ENCODE measurements around the gene KCTD2.

KCTD2 gene

DNA sequence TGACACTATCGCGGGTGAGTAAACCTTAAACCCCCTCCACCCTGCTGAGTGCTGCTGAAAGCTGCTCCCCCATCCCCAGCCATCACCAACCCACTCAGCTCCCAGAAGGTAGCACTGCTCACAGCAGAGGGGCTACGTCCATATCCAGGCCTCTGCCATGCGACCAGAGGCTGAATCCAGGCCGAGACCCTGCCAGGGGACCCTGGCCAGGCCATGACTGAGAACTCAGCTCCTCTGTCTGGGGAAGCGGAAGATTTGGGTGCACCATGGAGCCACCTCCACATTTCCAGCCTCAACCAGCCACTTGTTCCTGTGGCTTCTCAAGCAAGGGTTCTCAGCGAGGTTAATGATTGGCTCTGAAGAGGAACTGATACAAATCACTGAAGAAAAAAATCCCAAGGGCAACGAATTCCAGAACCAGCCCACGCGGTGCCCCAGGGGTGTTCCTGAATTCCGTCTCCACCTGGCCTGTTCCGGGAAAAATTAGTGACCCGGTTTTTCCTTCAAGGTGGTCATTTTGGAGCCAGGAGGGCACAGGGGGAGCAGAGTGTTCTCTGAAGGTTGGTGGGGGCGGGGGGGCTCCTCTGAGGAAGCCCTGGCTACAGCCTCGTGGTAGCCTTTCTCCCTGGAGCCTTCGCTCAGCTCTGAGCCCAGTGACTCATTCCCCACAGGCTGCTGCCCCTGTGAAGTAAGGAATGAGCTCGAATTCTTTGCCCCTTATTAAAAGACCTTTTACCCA is 31.4 kb downstream of the KCTD2 start:
- FAIRE-seq: no peak

DNA sequence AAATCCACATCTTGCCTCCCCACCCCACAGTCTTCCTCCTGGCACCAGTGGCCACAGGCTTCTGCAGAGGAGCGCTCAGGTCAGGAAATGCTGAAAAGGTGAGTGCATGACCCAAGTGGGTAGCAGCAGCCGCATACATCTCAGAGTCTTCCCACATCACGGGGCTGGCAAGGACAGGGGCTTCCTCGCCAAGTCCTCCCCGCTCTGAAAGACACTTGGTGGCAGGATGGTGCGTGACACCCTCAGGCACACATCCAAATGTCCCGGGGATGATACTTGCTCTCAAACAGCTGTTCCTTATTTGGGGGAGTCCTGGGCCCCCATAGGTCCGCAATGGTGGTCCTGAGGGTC is 32.0 kb downstream of the KCTD2 start:
- FAIRE-seq: no peak

DNA sequence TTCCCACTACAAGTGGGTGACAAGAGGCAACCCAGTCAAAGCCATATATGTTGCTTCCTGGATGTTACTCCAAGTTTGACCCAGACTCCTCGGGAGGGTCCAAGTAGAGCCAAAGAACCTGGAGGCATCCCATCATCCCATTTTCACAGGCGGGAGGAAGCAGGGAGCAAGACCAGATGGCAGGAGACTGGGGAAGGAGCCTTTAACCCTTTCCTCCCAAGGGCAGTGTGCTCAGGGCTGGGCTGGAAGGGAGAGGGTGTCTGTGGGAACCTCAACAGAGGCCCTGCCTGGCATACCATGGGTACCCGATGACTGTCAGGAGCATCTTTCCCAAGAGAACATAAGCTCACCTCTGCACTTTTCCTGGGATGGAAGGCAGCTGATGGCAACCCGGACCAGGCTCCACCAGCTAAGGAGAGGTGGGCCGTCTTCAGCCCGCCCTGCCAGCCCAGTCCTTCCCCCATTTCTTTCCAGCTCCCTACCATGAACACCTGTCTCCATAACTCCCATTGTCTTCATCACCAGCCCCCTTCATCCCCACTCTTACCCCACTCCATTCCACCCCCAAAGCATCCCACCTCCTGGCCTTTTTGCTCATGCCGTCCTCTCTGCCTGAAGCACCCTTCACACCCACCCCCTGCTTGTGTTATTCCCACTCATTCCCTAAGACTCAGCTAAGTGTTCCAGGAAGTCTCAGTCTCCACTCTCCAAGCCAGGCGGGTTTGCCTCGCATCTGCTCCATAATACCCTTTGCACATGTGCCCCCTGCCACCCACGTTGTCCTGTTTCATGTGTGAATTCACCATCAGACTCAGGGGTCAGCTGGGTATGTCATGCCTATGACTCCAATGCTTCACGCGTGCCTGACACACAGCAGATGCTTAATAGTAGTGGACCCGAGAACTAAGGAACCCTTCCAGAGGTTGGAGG is 34.9 kb downstream of the KCTD2 start:
- no peak for FAIRE-seq

DNA sequence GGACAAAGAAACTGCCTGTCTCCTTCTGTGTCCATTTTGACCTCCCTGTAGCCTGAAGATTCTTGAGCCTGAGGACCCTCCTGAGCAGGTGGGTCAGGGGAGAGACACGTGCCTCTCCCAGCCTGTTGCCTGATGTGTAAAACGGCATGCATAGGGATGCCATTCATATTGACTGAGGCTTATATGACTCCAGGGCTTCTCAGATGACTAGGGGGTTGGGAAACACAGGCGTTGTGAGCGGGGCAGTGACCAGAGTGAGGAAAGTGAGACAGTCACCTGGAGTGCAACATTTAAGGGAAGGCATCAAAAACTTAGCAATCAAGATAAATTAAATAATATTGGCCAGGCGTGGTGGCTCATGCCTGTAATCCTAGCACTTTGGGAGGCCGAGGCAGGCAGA is 35.7 kb downstream of the KCTD2 start:
- FAIRE-seq: no peak

DNA sequence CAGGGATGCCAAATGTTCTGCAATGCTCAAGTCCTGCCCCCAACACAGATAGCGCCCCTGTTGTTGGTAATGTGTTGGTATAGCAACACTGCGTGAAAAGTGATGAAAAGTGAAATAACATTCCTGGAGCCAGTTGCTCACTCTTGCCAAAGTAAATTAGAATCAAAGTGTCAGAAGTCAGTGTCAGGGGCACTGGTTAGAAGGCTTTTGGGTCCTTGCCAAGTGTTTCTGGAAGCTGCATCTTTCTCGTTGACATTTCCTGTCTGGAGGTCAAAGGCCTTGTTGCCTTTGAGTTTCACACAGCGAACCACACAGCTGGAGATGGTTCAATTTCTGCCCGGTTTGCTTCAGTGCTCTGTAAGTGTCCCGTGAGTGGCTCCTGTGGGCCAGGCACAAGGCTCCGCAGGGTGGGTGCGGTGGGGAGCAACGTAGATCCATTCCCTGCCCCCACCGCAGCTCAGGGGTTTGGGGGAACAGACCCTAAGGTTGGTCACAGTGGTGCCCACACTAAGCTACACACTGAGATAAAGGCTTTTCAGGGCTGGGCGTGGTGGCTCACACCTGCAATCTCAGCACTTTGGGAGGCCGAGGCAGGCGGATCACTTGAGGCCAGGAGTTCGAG is 37.1 kb downstream of the KCTD2 start:
- FAIRE-seq: no peak

DNA sequence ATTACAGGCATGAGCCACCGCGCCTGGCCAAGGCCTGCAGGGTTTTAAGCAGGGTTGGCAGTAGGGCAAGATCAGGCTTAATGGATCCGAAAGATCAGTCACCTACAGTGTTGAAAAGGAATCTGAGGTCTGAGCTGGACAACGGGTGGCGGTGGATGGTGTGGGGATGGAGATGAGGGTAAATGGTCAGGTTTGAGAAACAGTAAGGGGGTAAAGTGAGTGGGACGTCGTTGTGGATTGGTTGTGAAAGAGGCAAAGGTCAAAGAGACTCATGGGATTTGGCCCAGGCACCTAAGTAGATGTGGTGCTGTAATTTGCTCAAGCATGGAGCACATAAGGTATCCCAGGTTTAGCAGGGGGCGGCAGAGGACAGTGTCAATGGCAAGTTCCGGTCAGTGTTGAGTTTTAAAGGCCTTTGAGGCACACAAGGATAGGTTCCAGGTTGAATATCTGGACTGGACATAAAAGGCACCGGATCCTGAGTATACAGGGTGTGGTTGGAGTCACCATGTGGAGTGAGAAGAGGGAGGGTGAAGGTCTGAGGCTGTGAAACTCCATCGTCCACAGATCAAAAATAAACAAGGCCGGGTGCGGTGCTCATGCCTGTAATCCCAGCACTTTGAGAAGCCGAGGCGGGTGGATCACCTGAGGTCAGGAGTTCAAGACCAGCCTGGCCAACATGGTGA is 39.6 kb downstream of the KCTD2 start:
- no peak for FAIRE-seq

DNA sequence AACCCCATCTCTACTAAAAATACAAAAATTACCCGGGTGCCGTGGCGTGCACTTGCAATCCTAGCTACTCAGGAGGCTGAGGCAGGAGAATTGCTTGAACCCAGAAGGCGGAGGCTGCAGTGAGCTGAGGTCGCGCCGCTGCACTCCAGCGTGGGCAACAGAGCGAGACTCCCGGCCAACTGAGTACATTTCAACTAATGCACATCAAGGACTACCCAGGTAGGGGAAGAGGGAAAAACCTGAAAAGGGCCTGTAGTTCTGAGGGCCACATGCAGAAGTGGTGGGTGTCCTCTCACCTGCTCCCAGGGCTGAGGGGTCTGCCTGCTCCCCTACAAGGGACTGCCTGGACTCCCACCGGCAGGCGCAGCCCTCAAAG is 40.1 kb downstream of the KCTD2 start:
- no peak for FAIRE-seq

DNA sequence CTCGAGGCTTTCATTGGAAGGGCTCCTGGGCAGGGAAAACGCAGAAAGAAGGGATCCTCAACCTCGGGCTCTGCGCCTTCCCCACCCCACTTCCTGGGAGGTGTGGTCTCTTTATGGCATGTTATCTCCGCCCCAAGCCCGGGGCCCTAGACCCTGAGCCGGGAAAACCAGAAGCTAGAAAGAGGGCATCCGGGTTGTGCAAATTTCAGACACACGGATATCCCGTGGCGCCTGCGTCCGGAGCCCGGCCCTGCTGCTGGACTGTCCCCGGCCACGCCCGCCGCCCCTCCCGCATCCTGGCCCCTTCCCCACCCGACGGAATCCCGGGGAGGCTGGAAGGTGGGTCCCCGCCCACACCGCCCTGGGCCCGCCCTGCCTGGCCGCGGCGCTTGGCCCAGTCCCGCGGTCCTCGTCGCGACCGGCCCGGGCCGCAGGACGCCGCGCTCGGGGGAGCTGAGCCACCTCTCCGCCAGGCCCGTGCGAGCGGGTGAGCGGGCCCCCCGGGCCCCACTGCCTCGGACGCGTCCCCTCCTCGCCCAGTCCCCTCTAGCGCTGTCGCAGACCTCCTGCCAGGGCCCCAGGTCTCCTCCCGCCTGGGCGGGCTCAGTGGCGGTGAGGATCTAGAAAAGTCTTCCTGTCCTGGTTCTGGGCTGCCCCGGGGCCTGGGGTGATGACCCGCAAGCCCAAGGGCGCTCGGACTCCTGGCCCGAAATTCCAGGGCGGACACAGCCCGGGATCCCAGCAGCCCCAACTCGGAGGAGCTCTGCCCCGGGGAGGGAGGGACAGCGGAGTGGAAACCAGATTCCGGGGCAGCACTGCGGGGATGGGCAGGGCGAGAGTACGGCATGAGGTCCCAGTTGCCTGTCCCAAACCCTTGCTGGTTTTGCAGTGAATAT is 40.8 kb downstream of the KCTD2 start, which contains the start of gene SLC16A5:
Gene SLC16A5, plus strand, starts transcription at position 397 of the 896 bp plus-strand sequence. CDS start 5,683 bp downstream, outside the sequence.
- no peak for FAIRE-seq

DNA sequence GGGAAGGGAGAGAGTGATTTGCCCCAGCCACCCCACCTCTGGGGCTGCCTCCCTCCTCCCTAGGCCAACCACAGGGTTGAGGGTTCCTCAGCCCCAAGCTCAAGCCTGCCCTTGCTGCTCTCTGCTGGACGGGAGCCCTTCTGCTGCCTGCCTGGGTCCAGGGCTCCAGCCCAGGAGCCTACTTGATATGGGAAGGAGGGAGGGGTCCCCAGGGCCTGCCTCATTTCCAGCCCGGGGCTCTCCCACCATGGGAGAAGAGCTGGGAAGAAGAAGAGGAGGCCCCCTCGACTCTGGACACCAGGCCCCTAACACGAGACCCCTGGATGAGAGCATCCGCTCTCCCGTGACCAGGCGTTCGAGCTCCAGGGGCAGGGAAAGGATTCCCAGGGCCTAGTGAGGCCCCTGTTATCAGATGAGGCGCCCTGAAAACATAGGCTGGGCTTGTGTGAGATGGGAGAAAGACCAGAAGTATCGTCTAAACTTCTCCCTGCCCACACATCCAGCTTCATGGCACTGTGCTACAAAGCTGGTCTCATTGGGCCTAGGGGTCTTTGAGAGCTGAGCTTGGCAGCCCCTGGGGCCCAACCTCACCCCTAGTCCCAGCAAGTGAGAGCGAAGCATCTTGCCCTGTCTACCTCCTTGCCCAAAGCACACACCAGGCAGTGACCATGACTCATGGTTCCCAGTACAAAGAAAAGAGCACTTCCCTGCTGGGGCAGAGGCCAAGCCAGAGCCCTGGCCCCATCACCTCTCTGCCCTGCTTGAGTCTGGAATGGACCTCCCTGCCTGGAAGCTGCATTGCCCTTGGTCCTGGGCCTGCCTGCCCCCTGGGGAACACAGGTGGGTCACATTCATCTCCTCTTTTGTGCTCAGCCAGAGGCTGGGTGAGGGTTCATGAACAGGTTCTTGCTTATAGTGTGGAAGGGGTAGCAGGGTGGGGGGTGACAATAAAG is 41.7 kb downstream of the KCTD2 start:
- no peak for FAIRE-seq

DNA sequence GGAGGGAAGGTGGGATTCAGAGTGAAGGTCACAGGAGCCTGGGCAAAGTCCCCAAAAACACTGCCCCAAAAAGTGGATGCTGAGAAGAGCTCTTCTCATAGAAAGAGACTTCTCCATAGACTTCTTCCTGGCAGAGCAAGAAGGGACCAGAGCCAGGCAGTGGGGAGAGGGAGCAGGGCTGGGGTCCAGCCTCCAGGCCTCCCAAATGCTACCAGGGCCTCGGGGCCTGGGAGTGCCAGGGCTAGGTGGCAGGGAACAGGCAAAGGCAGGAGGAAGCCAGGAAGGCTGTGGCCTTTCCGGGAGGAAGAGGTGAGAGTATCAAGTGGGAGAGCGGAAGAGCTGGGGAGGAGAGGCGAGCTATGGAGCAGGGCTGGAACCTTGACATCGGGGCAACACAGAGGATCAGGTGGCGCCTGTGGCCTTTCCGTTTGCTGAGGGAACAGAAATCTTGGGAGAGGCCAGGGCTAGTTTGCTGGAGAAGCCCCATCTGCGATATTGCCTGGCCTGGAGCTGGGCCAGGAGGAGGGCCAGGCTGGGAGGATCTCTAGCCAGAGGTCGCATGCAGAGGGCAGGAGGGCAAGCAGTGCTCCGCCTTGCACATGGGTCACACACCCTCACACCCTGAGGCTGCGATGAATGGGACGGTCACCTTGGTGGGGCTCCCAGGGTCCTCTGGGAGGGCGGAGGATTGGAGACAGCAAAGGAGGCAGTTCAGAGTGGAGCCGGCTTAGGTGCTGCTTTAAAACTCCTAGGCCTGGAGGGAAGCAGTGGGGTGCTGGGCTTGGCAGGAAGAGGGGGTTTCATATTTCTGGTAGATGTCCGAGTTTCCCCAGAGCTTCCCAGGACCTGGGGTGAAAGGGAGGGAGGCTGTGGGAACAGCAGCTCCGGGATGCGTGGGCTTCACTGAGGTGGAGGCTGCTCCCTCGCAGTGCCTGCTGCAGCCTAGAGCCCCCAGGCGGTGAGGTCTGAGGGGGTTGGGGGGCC is 44.1 kb downstream of the KCTD2 start:
- FAIRE-seq: no peak

DNA sequence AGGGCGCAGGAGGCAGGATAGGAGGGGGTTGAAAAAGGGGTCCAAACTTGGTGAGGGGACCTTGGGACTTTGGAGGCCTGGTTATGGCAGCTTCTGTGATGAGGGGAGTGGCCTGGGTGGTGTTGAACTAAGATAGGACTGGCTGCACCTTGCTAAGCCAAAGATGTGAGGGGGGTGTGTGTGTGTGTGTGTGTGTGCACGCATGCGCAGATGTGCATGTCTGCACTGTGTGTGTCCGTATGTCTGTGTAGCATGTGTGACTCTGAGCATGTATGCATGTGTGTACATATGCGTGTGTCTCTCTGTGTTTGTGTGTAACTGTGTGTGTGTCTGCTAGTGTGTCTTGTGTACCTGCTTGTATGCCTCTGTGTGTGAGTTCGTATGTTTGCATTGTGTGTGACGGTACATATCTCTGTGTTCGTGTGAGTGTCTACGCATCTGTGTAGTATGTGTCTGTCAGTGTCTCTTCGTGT is 44.9 kb downstream of the KCTD2 start:
- no peak for FAIRE-seq

DNA sequence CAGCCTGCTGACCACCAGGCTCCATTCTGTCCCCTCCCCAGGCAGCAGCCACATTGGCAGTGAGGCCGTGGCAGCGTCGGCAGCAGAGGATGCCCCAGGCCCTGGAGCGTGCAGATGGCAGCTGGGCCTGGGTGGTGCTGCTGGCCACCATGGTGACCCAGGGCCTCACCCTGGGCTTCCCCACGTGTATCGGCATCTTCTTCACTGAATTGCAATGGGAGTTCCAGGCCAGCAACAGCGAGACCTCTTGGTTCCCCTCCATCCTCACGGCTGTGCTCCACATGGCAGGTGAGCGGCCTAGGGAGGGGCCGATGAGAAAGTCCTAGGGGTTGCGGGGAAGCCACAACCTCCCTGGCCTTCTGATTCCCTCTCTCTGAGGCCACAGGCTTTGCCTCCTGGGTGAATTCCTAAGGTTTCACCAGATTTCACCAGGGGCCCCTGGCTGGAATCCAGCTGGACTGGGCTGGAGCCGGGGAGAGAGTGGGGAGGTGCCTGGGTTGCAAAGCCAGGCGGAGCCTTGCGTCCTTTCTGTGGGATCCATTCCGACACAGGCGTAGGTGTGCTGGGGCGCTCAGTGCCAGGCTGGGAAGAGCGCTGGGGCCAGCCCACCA is 46.6 kb downstream of the KCTD2 start:
- FAIRE-seq: no peak

DNA sequence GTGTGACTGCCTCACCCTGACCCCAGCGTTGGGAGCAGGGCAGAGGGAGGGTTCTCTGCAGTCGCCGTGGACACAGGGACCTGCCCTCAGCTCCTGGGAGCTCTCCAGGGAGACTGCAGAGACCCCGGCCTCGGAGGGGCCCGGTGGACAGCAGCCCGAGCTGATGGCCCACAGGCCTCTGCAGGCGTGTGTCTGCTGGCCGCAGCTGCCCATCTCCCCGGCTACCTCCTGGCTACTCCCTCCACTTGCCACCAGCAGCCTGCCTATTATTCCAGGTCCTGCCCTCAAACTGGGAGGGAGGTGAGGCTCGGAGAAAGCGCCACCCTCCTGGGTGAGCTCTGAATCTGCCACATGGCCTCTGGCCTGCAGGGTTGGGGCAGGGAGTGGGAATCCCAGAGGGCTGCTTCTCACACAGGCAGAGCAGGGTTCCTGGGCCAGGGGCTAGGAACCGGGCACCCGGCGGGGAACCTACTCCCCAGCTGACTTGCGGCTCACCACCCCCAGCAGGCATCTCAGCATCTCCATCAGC is 47.9 kb downstream of the KCTD2 start:
- FAIRE-seq: no peak

DNA sequence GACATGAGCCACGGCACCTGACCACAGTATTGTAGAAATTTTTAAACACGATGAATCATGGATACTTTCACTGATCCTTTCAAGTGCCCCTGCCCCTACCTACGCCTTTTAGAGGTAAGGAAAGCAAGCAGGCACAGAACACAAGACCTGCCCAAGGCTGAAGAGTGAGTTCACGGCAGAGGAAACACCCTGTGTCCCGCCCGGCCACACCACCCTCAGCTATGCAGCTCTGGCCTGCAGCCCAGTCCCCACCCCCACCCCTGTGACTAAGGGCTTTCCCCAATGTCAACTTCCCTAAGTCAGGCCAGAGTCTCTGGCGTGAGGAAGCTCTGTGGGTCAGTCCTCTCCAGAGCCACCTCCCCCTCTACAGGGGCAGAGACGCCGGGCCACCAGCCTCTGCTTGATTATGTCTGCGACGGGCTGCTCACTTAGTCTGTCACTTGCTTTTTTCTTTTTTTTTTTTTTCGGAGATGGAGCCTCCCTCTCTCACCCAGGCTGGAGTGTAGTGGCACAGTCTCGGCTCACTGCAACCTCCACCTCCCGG is 49.1 kb downstream of the KCTD2 start:
- FAIRE-seq: no peak

DNA sequence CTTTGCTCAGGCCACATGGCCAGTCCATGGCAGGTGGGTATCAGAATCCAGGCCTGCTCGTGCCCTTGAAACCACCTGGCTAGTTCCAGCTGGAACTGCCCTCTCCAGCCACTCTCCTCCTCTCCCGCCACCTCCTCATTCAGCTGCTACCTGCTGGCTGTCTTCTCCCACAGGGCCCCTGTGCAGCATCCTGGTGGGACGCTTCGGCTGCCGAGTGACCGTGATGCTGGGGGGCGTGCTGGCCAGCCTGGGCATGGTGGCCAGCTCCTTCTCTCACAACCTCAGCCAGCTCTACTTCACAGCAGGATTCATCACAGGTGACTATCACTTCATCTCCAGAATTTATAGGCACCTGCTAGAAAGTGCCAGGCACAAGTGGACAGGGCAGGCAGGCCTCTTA is 50.8 kb downstream of the KCTD2 start:
- FAIRE-seq: no peak

DNA sequence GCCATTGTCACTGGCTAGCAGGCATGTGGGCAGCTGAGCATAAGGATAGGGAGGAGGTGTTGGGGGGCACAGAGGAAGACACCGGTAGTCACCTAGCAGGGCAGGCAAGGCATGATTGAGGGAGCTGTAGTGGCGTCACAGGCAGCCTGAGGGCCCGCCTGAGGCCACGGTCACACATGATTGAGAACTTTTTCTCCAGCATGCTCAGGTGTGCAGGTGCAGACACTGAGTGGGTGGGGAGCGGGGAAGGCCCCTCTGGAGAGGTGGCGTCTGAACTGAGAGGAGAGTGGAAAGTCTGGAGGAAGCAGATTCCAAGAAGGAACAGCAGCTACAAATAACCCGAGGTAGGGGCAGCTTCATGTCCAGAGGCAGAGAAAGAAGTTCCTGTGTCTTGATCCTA is 51.8 kb downstream of the KCTD2 start:
- no peak for FAIRE-seq

DNA sequence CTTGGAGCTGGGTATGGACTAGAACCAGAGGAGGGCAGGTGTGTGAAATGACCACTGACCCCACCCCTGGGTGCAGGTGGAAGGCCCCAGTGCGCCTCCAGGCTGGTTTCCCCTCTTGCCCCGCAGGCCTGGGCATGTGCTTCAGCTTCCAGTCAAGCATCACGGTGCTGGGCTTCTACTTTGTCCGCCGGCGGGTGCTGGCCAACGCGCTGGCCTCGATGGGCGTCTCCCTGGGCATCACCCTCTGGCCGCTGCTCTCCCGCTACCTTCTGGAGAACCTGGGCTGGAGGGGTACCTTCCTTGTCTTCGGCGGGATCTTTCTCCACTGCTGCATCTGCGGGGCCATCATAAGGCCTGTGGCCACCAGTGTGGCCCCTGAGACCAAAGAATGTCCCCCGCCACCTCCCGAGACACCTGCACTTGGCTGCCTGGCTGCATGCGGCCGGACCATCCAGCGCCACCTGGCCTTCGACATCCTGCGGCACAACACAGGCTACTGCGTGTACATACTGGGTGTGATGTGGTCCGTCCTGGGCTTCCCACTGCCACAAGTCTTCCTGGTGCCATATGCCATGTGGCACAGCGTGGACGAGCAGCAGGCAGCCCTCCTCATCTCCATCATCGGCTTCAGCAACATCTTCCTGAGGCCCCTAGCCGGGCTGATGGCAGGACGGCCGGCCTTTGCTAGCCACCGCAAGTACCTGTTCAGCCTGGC is 53.0 kb downstream of the KCTD2 start:
- no peak for FAIRE-seq

DNA sequence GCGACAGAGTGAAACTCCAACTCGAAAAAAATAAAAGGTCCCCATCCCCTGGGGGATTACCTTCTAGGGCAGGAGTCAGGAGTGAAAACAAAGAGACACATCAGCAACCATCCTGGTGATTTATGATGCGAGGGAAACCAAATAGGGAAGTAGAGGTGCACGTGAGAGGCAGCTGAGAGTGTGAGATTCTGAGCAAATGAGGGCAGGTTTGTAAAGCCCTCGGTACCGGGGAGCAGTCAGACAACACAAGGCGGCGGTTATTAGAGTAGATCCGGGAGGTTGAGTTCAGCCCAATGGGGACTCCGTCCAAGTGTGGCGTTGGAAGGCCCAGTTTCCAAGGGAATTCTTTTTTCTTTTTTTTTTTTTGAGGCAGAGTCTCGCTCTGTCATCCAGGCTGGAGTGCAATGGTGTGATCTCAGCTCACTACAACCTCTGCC is 55.4 kb downstream of the KCTD2 start:
- FAIRE-seq: no peak

Measured in colon (tissue), 2 donors.